Cortex of kidney (tissue), 1 donor: Measurements from ENCODE around the gene VWF.
"Not testable (repeated sequence)": the region's sequence is repeated elsewhere in the genome, so short reads cannot be mapped to it uniquely, and the experiment has no call there.

Experiments
- DNase-seq: peaks from one replicate; lab custom pipeline; 2025; lab: John Stamatoyannopoulos, UW

The VWF gene

GRCh38 chr12:6145564-6145963 lies 21.1 kb upstream of the VWF start:
- DNase-seq, result no peak

- DNase-seq, result no peak
Measured at GRCh38 chr12:6143303-6143675, 18.8 kb upstream of the VWF start.

- not testable (repeated sequence) for DNase-seq
Measured at GRCh38 chr12:6142368-6143302, 18.2 kb upstream of the VWF start.

- DNase-seq, result not testable (repeated sequence)
Measured at GRCh38 chr12:6141731-6142367, 17.4 kb upstream of the VWF start.

- no peak for DNase-seq
Measured at GRCh38 chr12:6140651-6141447, 16.4 kb upstream of the VWF start.

GRCh38 chr12:6135071-6135470 lies 10.6 kb upstream of the VWF start:
- no peak for DNase-seq

- DNase-seq, result no peak
Measured at GRCh38 chr12:6133642-6134041, 9.2 kb upstream of the VWF start.

GRCh38 chr12:6132496-6132895 lies 8.0 kb upstream of the VWF start:
- no peak for DNase-seq

- no peak for DNase-seq
Measured at GRCh38 chr12:6125310-6125608, 789 bp upstream of the VWF start.

- DNase-seq, result no peak
Measured at GRCh38 chr12:6123258-6123657, 1.2 kb downstream of the VWF start.

- DNase-seq, result no peak
Measured at GRCh38 chr12:6122201-6122600, 2.3 kb downstream of the VWF start.

- DNase-seq, result no peak
Measured at GRCh38 chr12:6120796-6121473, 3.5 kb downstream of the VWF start.

GRCh38 chr12:6118891-6119568 lies 5.4 kb downstream of the VWF start:
- DNase-seq, result no peak

GRCh38 chr12:6116471-6117021 lies 7.9 kb downstream of the VWF start:
- DNase-seq, result no peak

GRCh38 chr12:6115389-6115788 lies 9.1 kb downstream of the VWF start:
- no peak for DNase-seq

GRCh38 chr12:6114476-6114870 lies 10.0 kb downstream of the VWF start:
- no peak for DNase-seq

- DNase-seq, result no peak
Measured at GRCh38 chr12:6113691-6114475, 10.6 kb downstream of the VWF start.

GRCh38 chr12:6112004-6112403 lies 12.5 kb downstream of the VWF start:
- no peak for DNase-seq

GRCh38 chr12:6110006-6110405 lies 14.5 kb downstream of the VWF start:
- no peak for DNase-seq

- no peak for DNase-seq
Measured at GRCh38 chr12:6106218-6106617, 18.3 kb downstream of the VWF start.

GRCh38 chr12:6104842-6105241 lies 19.6 kb downstream of the VWF start:
- DNase-seq, result no peak
